Neural cell (in vitro differentiated cells): ENCODE measurements around the gene TIPARP. TPM values are rescaled to one million over a fixed set of nuclear protein-coding genes. Genes with fewer than 3 reads are reported as not detected.

Source experiments
- H2AFZ ChIP-seq: fragments of 200-600, 300-800 bp; sonication (generic), shearing (Covaris generic); 2 replicates; pipeline ENCODE4 v1.6.0; 2014; ENCODE audit warnings: low read depth, mild to moderate bottlenecking, antibody characterized with exemption, low read length, moderate library complexity
- H3F3A ChIP-seq: fragments of 200-600 bp; shearing (Covaris generic); 2 replicates; pipeline ENCODE4 v1.6.1; 2016; ENCODE audit warnings: mild to moderate bottlenecking, moderate library complexity, mixed read lengths, antibody characterized with exemption, low read length; ENCODE audit not compliant: insufficient read depth, poor library complexity, severe bottlenecking
- H3K27ac ChIP-seq: fragments of 200-600, 300-800 bp; sonication (generic), shearing (Covaris generic); 2 replicates; pipeline ENCODE4 v1.5.1; 2014; ENCODE audit warnings: mild to moderate bottlenecking, low read length, moderate library complexity
- H3K27me3 ChIP-seq: fragments of 300-800, 200-600 bp; sonication (generic), shearing (Covaris generic); 2 replicates; pipeline ENCODE4 v1.6.0; 2014; ENCODE audit warnings: mild to moderate bottlenecking, low read depth, low read length, moderate library complexity; ENCODE audit not compliant: insufficient read depth
- H3K36me3 ChIP-seq: fragments of 300-800, 200-600 bp; sonication (generic), shearing (Covaris generic); 2 replicates; pipeline ENCODE4 v1.5.1; 2014; ENCODE audit warnings: mild to moderate bottlenecking, antibody characterized with exemption, low read length, moderate library complexity; ENCODE audit not compliant: insufficient read depth
- H3K4me2 ChIP-seq: fragments of 300-800, 200-600 bp; sonication (generic), shearing (Covaris generic); 2 replicates; pipeline ENCODE4 v1.6.0; 2014; ENCODE audit warnings: mild to moderate bottlenecking, low read length
- H3K4me3 ChIP-seq: fragments of 300-800, 200-600 bp; sonication (generic), shearing (Covaris generic); 2 replicates; pipeline ENCODE4 v1.5.1; 2014; ENCODE audit warnings: mild to moderate bottlenecking, low read length, moderate library complexity
- H3K79me2 ChIP-seq: fragments of 200-600 bp; shearing (Covaris generic); replicated peaks from 2 replicates; pipeline ENCODE4 v1.6.0; 2014; ENCODE audit warnings: mild to moderate bottlenecking, low read length, moderate library complexity; ENCODE audit not compliant: insufficient read depth
- H3K9ac ChIP-seq: fragments of 300-800, 200-600 bp; sonication (generic), shearing (Covaris generic); 2 replicates; pipeline ENCODE4 v1.6.1; 2016; ENCODE audit warnings: mild to moderate bottlenecking, low read length, mixed read lengths
- H3K9me2 ChIP-seq: fragments of 200-600 bp; shearing (Covaris generic); 2 replicates; pipeline ENCODE4 v1.6.1; 2016; ENCODE audit warnings: mild to moderate bottlenecking, low read length, mixed read lengths; ENCODE audit not compliant: insufficient read depth
- H3K9me3 ChIP-seq: fragments of 200-600, 300-800 bp; sonication (generic), shearing (Covaris generic); 2 replicates; pipeline ENCODE4 v1.6.1; 2016; ENCODE audit warnings: mild to moderate bottlenecking, mixed run types, low read length, moderate library complexity, mixed read lengths
- H4K20me1 ChIP-seq: fragments of 200-600 bp; shearing (Covaris generic); 2 replicates; pipeline ENCODE4 v1.6.1; 2016; ENCODE audit warnings: mild to moderate bottlenecking, mixed run types; ENCODE audit not compliant: insufficient read depth
- EZH2 ChIP-seq: fragments of 200-600, 300-800 bp; shearing (Covaris generic), sonication (generic); IDR thresholded peaks from 2 replicates; pipeline ENCODE4 v1.6.1; 2014; ENCODE audit warnings: antibody characterized with exemption, low read length, borderline replicate concordance, mild to moderate bottlenecking; ENCODE audit not compliant: insufficient read depth, poor library complexity, severe bottlenecking
- MXI1 ChIP-seq: fragments of 450-650 bp; conservative IDR thresholded peaks from 2 replicates; pipeline ENCODE4 v1.6.1; 2014; ENCODE audit warnings: antibody characterized with exemption, mild to moderate bottlenecking; ENCODE audit not compliant: poor library complexity, severe bottlenecking
- POLR2AphosphoS5 ChIP-seq: IDR thresholded peaks from 2 replicates; pipeline ENCODE4 v1.6.1; 2012
- SMC3 ChIP-seq: fragments of 450-650 bp; conservative IDR thresholded peaks from 2 replicates; pipeline ENCODE4 v1.6.1; 2014; ENCODE audit warnings: antibody characterized with exemption, mild to moderate bottlenecking, moderate library complexity; ENCODE audit not compliant: poor library complexity
- TAF1 ChIP-seq: IDR thresholded peaks from 2 replicates; pipeline ENCODE4 v1.6.1; 2012; ENCODE audit warnings: low read depth
- polyA plus RNA-seq: library from polyadenylated mRNA; depleted of rRNA; stranded (reverse); fragments of >200 nt; gene quantifications from 2 replicates; pipeline ENCODE4 v1.2.3, GENCODE V29; 2014
- TF ChIP-seq, protein P1 (sequence below): IDR thresholded peaks from 2 replicates; pipeline ENCODE4 v1.6.1; 2012; ENCODE audit warnings: borderline replicate concordance
- TF ChIP-seq, protein P2 (sequence below): fragments of 450-650 bp; IDR thresholded peaks from 2 replicates; pipeline ENCODE4 v1.5.1; 2014; ENCODE audit warnings: antibody characterized with exemption, mild to moderate bottlenecking, moderate library complexity; ENCODE audit not compliant: poor library complexity, severe bottlenecking

The TIPARP gene
- polyA plus RNA-seq, 1 donor from 2014 or later = 5.4 TPM

DNA sequence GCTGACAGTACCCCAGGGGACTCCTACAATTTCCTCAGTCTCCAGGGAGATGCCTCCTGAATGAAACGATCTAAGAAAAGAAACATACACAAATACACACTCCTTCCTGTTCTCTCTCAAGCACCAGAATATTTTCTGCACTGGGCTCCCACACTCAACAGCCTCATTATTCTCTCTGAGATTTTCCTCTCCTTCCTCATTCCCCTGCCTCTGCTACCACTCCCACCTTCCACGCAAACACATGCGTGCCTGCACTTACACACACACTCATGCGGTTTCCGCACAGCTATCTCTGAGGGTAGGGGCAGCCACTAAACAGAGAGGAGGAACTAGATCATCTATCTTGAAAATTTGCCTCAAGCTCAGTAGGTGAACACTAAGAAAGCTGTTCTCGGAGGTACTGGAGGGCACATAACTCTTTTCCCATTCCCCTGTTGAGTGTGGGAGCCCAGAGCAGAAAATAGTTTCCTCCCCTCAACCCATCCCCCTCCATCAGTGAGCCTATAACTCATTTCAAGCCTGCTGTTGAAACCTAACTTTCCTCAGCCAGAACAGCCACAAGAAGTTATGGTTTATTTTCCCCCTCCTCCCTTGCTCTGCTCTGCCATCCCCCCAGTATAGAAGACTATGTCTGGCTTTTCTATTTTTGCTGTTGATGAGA lies 30.5 kb upstream of the TIPARP start:
- H2AFZ ChIP-seq = no peak overlapping the region
- no peak overlapping the region for H3K4me2 ChIP-seq
- H3K9me3 ChIP-seq = no peaks in the 10 kb centered on the region
- H3F3A ChIP-seq = no peaks in the 10 kb centered on the region
- no peak overlapping the region for H3K27ac ChIP-seq
- H4K20me1 ChIP-seq = no peaks in the 10 kb centered on the region
- H3K79me2 ChIP-seq = no peaks in the 10 kb centered on the region
- no peaks in the 10 kb centered on the region for H3K27me3 ChIP-seq
- H3K9ac ChIP-seq = no peak overlapping the region
- no peak overlapping the region for H3K4me3 ChIP-seq
- no peaks in the 10 kb centered on the region for H3K9me2 ChIP-seq
- no peaks in the 10 kb centered on the region for H3K36me3 ChIP-seq
- no peak for TF ChIP-seq EZH2
- TF ChIP-seq, protein P1, sequence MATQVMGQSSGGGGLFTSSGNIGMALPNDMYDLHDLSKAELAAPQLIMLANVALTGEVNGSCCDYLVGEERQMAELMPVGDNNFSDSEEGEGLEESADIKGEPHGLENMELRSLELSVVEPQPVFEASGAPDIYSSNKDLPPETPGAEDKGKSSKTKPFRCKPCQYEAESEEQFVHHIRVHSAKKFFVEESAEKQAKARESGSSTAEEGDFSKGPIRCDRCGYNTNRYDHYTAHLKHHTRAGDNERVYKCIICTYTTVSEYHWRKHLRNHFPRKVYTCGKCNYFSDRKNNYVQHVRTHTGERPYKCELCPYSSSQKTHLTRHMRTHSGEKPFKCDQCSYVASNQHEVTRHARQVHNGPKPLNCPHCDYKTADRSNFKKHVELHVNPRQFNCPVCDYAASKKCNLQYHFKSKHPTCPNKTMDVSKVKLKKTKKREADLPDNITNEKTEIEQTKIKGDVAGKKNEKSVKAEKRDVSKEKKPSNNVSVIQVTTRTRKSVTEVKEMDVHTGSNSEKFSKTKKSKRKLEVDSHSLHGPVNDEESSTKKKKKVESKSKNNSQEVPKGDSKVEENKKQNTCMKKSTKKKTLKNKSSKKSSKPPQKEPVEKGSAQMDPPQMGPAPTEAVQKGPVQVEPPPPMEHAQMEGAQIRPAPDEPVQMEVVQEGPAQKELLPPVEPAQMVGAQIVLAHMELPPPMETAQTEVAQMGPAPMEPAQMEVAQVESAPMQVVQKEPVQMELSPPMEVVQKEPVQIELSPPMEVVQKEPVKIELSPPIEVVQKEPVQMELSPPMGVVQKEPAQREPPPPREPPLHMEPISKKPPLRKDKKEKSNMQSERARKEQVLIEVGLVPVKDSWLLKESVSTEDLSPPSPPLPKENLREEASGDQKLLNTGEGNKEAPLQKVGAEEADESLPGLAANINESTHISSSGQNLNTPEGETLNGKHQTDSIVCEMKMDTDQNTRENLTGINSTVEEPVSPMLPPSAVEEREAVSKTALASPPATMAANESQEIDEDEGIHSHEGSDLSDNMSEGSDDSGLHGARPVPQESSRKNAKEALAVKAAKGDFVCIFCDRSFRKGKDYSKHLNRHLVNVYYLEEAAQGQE = no peak
- no peak for TF ChIP-seq SMC3
- TF ChIP-seq POLR2AphosphoS5 = no peak
- TF ChIP-seq TAF1 = no peak

DNA sequence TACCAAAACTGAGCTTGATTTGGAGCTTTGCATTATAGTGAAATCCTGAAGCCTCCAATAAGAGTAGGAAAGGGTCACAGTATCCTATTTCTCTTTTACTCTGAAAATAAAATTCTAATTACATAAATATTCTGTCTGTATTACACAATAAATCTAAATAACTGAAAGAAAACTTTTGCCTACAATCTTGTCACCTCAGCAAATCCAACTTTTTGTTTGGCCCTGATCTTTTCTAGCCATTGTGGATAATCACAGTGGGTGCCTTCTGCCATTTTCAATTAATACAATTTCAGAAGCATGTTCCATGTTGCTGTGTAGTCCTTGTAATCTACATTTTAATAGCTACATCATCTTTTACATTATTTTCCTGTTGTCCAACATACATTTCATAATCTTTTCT lies 29.4 kb upstream of the TIPARP start:
- Histone ChIP-seq H3K9ac (no peak overlapping the region), H3K9me2 (no peaks in the 10 kb centered on the region), H3K79me2 (no peaks in the 10 kb centered on the region), H3K36me3 (no peaks in the 10 kb centered on the region), H4K20me1 (no peaks in the 10 kb centered on the region), H3K27me3 (no peaks in the 10 kb centered on the region), H3K4me3 (no peak overlapping the region), H3K4me2 (no peak overlapping the region), H3K27ac (no peak overlapping the region), H3F3A (no peaks in the 10 kb centered on the region), H3K9me3 (no peaks in the 10 kb centered on the region), H2AFZ (no peak overlapping the region)
- TF ChIP-seq EZH2 = no peak
- no peak for TF ChIP-seq TAF1
- TF ChIP-seq POLR2AphosphoS5 = no peak
- TF ChIP-seq MXI1 = no peak
- TF ChIP-seq SMC3 = no peak
- TF ChIP-seq, protein P2, sequence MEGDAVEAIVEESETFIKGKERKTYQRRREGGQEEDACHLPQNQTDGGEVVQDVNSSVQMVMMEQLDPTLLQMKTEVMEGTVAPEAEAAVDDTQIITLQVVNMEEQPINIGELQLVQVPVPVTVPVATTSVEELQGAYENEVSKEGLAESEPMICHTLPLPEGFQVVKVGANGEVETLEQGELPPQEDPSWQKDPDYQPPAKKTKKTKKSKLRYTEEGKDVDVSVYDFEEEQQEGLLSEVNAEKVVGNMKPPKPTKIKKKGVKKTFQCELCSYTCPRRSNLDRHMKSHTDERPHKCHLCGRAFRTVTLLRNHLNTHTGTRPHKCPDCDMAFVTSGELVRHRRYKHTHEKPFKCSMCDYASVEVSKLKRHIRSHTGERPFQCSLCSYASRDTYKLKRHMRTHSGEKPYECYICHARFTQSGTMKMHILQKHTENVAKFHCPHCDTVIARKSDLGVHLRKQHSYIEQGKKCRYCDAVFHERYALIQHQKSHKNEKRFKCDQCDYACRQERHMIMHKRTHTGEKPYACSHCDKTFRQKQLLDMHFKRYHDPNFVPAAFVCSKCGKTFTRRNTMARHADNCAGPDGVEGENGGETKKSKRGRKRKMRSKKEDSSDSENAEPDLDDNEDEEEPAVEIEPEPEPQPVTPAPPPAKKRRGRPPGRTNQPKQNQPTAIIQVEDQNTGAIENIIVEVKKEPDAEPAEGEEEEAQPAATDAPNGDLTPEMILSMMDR = no peak
- TF ChIP-seq, protein P1 = no peak
